HCT116 (cell line): ENCODE measurements around the gene PSMB7. TPM values are rescaled to one million over a fixed set of nuclear protein-coding genes. Genes with fewer than 3 reads are reported as not detected.

Experiments
- ATAC-seq: fragments of 200-7000 bp; cut with Tn5 transposase; 2 replicates; pipeline ENCODE4 v1.9.1; 2020; ENCODE audit warnings: mild to moderate bottlenecking, moderate library complexity
- BruUV-seq: library from RNA; stranded (reverse); fragments of 400-500 nt; replicated peaks from 2 replicates; lab custom pipeline; 2021; lab: Mats Ljungman, UMichigan
- CTCF ChIA-PET: fragments of 300-600 bp; sonication (Branson Sonifier 250); formaldehyde crosslinking; loops from one replicate; lab custom pipeline; 2021; ENCODE audit warnings: antibody characterized with exemption; lab: Charles Lee
- POLR2A ChIA-PET: fragments of 300-600, 350-600 bp; sonication (Branson Sonifier 250); formaldehyde crosslinking; loops from one replicate; lab custom pipeline; 2021; ENCODE audit warnings: antibody characterized with exemption; lab: Charles Lee
- RAD21 ChIA-PET, 2 experiments: fragments of 300-600 bp; sonication (Branson Sonifier 250); formaldehyde crosslinking; loops; one replicate each; lab custom pipeline; 2023; ENCODE audit warnings: low total read pairs in 2 of 2; ENCODE audit not compliant: uncharacterized antibody in 2 of 2, unreplicated experiment in 2 of 2, low non-redundant PET in 1 of 2; lab: Charles Lee
- DNase-seq: peaks from one replicate; pipeline ENCODE4 v3.0.0-alpha.2; 2010; ENCODE audit warnings: low read depth, low spot score
- H2AFZ ChIP-seq: fragments of 200-600 bp; shearing (Covaris generic), sonication (generic); 2 replicates; pipeline ENCODE4 v1.6.1; 2017; ENCODE audit warnings: low read depth, mixed run types, mixed read lengths, antibody characterized with exemption, low read length; ENCODE audit not compliant: poor library complexity, severe bottlenecking
- H3K27ac ChIP-seq: 2 replicates; pipeline ENCODE4 v1.5.1; 2012; ENCODE audit warnings: low read depth, low read length
- H3K27me3 ChIP-seq: fragments of 200-600 bp; sonication (generic); 2 replicates; pipeline ENCODE4 v1.6.1; 2016; ENCODE audit warnings: mixed run types, low read length, mixed read lengths; ENCODE audit not compliant: insufficient read depth
- H3K36me3 ChIP-seq, 2 experiments: fragments of 200-500 bp in 1 of 2; fragments of 200-600 bp in 1 of 2; sonication (Bioruptor generic) in 1 of 2; sonication (generic) in 1 of 2; 2 replicates each; pipeline versions ENCODE4 v1.5.1 to v1.6.1; 2014 to 2016; ENCODE audit warnings: low read length in 2 of 2, inconsistent platforms in 1 of 2, mixed read lengths in 1 of 2, mixed run types in 1 of 2; ENCODE audit not compliant: insufficient read depth in 2 of 2, control insufficient read depth in 1 of 2
- H3K4me1 ChIP-seq, 2 experiments: fragments of 200-600 bp in 1 of 2; sonication (generic) in 1 of 2; 2 replicates each; pipeline versions ENCODE4 v1.5.1 to v1.6.1; 2012 to 2017; ENCODE audit warnings: low read length in 2 of 2, inconsistent platforms in 1 of 2, mild to moderate bottlenecking in 1 of 2, mixed read lengths in 1 of 2, mixed run types in 1 of 2, moderate library complexity in 1 of 2; ENCODE audit not compliant: insufficient read depth in 2 of 2, control insufficient read depth in 1 of 2
- H3K4me2 ChIP-seq: fragments of 200-600 bp; sonication (generic); 2 replicates; pipeline ENCODE4 v1.6.1; 2017; ENCODE audit warnings: mixed run types, low read length, mixed read lengths
- H3K4me3 ChIP-seq, 2 experiments: fragments of 200-600 bp in 1 of 2; sonication (generic) in 1 of 2; replicated peaks in 1 of 2; 2 replicates each; pipeline ENCODE4 v1.5.1; 2011 to 2016; ENCODE audit warnings: low read length in 2 of 2, control low read depth in 1 of 2, low read depth in 1 of 2, mild to moderate bottlenecking in 1 of 2, mixed read lengths in 1 of 2, mixed run types in 1 of 2
- H3K79me2 ChIP-seq: fragments of 200-600 bp; sonication (generic); 2 replicates; pipeline ENCODE4 v1.6.1; 2017; ENCODE audit warnings: mild to moderate bottlenecking, mixed run types, low read length, moderate library complexity, mixed read lengths; ENCODE audit not compliant: insufficient read depth
- H3K9ac ChIP-seq: fragments of 200-600 bp; sonication (generic); 2 replicates; pipeline ENCODE4 v1.6.1; 2016; ENCODE audit warnings: low read length, mixed read lengths
- H3K9me2 ChIP-seq: fragments of 200-600 bp; sonication (generic), shearing (Covaris generic); 2 replicates; pipeline ENCODE4 v1.6.1; 2017; ENCODE audit warnings: mixed run types, mild to moderate bottlenecking, moderate library complexity; ENCODE audit not compliant: insufficient read depth
- H3K9me3 ChIP-seq, 2 experiments: fragments of 200-500 bp in 1 of 2; fragments of 200-600 bp in 1 of 2; sonication (Bioruptor generic) in 1 of 2; sonication (generic) in 1 of 2; 2 replicates each; pipeline ENCODE4 v1.6.1; 2014 to 2017; ENCODE audit warnings: low read length in 2 of 2, mixed read lengths in 2 of 2, inconsistent platforms in 1 of 2, low read depth in 1 of 2, mild to moderate bottlenecking in 1 of 2, mixed run types in 1 of 2, moderate library complexity in 1 of 2; ENCODE audit not compliant: control insufficient read depth in 1 of 2, insufficient read depth in 1 of 2
- H4K20me1 ChIP-seq: fragments of 200-600 bp; sonication (generic), shearing (Covaris generic); 2 replicates; pipeline ENCODE4 v1.6.1; 2017; ENCODE audit warnings: mixed run types, mild to moderate bottlenecking, moderate library complexity; ENCODE audit not compliant: insufficient read depth
- CBX3 ChIP-seq: IDR thresholded peaks from 2 replicates; pipeline ENCODE4 v1.6.1; 2012; ENCODE audit warnings: low read depth
- CEBPB ChIP-seq: IDR thresholded peaks from 2 replicates; pipeline ENCODE4 v1.6.1; 2012; ENCODE audit warnings: low read depth
- EGR1 ChIP-seq: IDR thresholded peaks from 2 replicates; pipeline ENCODE4 v1.6.1; 2012; ENCODE audit warnings: low read depth
- EZH2 ChIP-seq: fragments of 200-600 bp; sonication (generic); IDR thresholded peaks from 2 replicates; pipeline ENCODE4 v1.6.1; 2017; ENCODE audit warnings: antibody characterized with exemption, mixed run types
- EZH2phosphoT487 ChIP-seq: fragments of 200-600 bp; IDR thresholded peaks from 2 replicates; pipeline ENCODE4 v1.6.1; 2018; ENCODE audit warnings: antibody characterized with exemption, borderline replicate concordance
- FOSL1 ChIP-seq: IDR thresholded peaks from 2 replicates; pipeline ENCODE4 v1.6.1; 2012; ENCODE audit warnings: low read depth
- JUND ChIP-seq: IDR thresholded peaks from 2 replicates; pipeline ENCODE4 v1.6.1; 2012
- POLR2AphosphoS5 ChIP-seq: IDR thresholded peaks from 2 replicates; pipeline ENCODE4 v1.6.1; 2011; ENCODE audit warnings: mild to moderate bottlenecking, low read depth, low read length, moderate library complexity
- REST ChIP-seq: IDR thresholded peaks from 2 replicates; pipeline ENCODE4 v1.6.1; 2012; ENCODE audit warnings: low read depth
- SIN3A ChIP-seq: IDR thresholded peaks from 2 replicates; pipeline ENCODE4 v1.6.1; 2012; ENCODE audit warnings: low read depth
- SP1 ChIP-seq: IDR thresholded peaks from 2 replicates; pipeline ENCODE4 v1.6.1; 2012; ENCODE audit warnings: low read depth
- SRF ChIP-seq: IDR thresholded peaks from 2 replicates; pipeline ENCODE4 v1.6.1; 2012; ENCODE audit warnings: low read depth
- YY1 ChIP-seq: IDR thresholded peaks from 2 replicates; pipeline ENCODE4 v1.6.1; 2011; ENCODE audit warnings: low read length, low read depth, moderate library complexity, mild to moderate bottlenecking; ENCODE audit not compliant: insufficient replicate concordance; ENCODE audit errors: extremely low read depth
- ZNF274 ChIP-seq: fragments of 200-500 bp; sonication (Bioruptor generic); IDR thresholded peaks from 2 replicates; pipeline ENCODE4 v1.6.1; 2014; ENCODE audit warnings: mild to moderate bottlenecking, low read depth, low read length, inconsistent platforms
- intact Hi-C: fragments of 100-400 bp; cut with micrococcal nuclease; formaldehyde crosslinking; loops from 2 replicates; pipeline ENCODE4 v1.10.0; 2022
- total RNA-seq: library from RNA; stranded (reverse); gene quantifications from one replicate; pipeline ENCODE4 v1.2.1, GENCODE V29; 2021; ENCODE audit not compliant: unreplicated experiment
- TF ChIP-seq, protein P1 (sequence below): IDR thresholded peaks from 2 replicates; pipeline ENCODE4 v1.6.1; 2011; ENCODE audit warnings: mild to moderate bottlenecking, low read length, moderate library complexity; ENCODE audit not compliant: insufficient replicate concordance; ENCODE audit errors: extremely low read depth
- TF ChIP-seq, protein P2 (sequence below), 3 experiments: fragments of 200-600 bp in 1 of 3; sonication (generic) in 1 of 3; IDR thresholded peaks in 2 of 3; conservative IDR thresholded peaks in 1 of 3; 2 replicates each; pipeline ENCODE4 v1.5.1; 2012 to 2017; ENCODE audit warnings: low read depth in 2 of 3, low read length in 2 of 3, antibody characterized with exemption in 1 of 3, borderline replicate concordance in 1 of 3, control low read depth in 1 of 3, mild to moderate bottlenecking in 1 of 3, mixed read lengths in 1 of 3, mixed run types in 1 of 3, moderate library complexity in 1 of 3; ENCODE audit not compliant: insufficient read depth in 1 of 3

Gene PSMB7
- total RNA-seq, 1 experiment from 2014 or later = 222 TPM

DNA sequence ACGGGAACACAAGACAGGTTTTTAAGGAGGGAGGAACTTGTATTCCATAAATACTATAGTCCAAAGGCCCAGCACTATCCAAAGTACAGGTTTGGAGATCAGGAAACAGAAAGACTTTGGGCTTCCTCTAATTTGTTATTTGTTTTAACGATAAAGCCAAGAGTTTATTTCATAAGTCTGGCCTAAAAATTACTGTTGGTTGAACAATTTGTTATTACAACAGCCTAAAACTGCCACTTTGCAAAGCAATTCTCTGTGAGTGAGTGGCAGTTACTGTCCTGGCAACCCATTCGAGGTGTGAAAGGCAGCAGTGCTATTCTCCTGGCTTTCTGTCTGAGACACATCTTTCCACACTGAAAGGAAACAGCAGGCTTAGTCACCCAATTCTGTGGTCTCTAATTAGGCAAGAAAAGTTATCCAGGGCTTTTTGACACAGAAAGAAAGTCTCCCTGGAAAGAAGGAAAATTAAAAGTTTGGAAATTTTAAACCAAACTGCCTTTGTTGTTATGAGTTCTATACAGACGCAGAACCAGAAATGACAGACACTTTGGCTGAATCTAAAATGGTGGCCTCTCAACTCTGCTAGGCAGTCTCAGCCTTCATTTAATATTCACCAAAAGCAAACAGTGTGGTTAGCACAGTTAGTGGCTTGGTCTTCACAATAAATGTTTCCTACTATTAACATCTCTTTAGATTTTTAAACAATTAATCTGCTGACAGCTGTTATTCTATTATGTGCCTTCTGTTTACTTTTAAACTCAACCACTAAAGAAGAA, 33.9 kb downstream of the PSMB7 start:
- Histone ChIP-seq H3K27ac (no peak overlapping the region), H3K36me3 (peaks cover 6 to 32% of the 10 kb centered on the region in 2 experiments; a peak in 3 of 4 replicates), H3K9ac (no peak overlapping the region), H3K79me2 (peaks cover 96% of the 10 kb centered on the region), H2AFZ (no peak overlapping the region), H3K9me3 (no peaks in the 10 kb centered on the region), H3K9me2 (no peaks in the 10 kb centered on the region), H4K20me1 (peaks cover 13% of the 10 kb centered on the region; the same call in 1 of the 2 replicates), H3K4me2 (no peak overlapping the region), H3K4me3 (no peak overlapping the region), H3K27me3 (no peaks in the 10 kb centered on the region)
- intact Hi-C loops = no loop called here
- ATAC-seq (no peak), DNase-seq (no peak)
- TSS peak; percentile 3 for BruUV-seq
- RAD21 ChIA-PET = no interaction called here
- POLR2A ChIA-PET = no interaction called here
- TF ChIP-seq ZNF274 (no peak), SP1 (no peak), EZH2 (no peak), EZH2phosphoT487 (no peak), FOSL1 (no peak), CBX3 (no peak), YY1 (no peak), SRF (no peak), JUND (no peak), SIN3A (no peak), POLR2AphosphoS5 (no peak), CEBPB (no peak), REST (no peak), EGR1 (no peak)
- TF ChIP-seq, protein P1, sequence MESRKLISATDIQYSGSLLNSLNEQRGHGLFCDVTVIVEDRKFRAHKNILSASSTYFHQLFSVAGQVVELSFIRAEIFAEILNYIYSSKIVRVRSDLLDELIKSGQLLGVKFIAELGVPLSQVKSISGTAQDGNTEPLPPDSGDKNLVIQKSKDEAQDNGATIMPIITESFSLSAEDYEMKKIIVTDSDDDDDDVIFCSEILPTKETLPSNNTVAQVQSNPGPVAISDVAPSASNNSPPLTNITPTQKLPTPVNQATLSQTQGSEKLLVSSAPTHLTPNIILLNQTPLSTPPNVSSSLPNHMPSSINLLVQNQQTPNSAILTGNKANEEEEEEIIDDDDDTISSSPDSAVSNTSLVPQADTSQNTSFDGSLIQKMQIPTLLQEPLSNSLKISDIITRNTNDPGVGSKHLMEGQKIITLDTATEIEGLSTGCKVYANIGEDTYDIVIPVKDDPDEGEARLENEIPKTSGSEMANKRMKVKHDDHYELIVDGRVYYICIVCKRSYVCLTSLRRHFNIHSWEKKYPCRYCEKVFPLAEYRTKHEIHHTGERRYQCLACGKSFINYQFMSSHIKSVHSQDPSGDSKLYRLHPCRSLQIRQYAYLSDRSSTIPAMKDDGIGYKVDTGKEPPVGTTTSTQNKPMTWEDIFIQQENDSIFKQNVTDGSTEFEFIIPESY = no peak
- TF ChIP-seq, protein P2, sequence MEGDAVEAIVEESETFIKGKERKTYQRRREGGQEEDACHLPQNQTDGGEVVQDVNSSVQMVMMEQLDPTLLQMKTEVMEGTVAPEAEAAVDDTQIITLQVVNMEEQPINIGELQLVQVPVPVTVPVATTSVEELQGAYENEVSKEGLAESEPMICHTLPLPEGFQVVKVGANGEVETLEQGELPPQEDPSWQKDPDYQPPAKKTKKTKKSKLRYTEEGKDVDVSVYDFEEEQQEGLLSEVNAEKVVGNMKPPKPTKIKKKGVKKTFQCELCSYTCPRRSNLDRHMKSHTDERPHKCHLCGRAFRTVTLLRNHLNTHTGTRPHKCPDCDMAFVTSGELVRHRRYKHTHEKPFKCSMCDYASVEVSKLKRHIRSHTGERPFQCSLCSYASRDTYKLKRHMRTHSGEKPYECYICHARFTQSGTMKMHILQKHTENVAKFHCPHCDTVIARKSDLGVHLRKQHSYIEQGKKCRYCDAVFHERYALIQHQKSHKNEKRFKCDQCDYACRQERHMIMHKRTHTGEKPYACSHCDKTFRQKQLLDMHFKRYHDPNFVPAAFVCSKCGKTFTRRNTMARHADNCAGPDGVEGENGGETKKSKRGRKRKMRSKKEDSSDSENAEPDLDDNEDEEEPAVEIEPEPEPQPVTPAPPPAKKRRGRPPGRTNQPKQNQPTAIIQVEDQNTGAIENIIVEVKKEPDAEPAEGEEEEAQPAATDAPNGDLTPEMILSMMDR (IDR thresholded peaks at IDR 0.05 in 2 of 3, conservative IDR thresholded peaks at IDR 0.05 in 1 of 3; ENCODE audit: borderline replicate concordance in 1 of 3, insufficient read depth in 1 of 3, low read depth in 2 of 3, low read length in 2 of 3) = no peak
- TF ChIP-seq, all 23 proteins: peak for 0
- CTCF ChIA-PET = no interaction called here
- H3K4me1 ChIP-seq = no peaks in the 10 kb centered on the region
